HK-2 (cell line): ENCODE results near the gene PRSS37.

ENCODE experiments used
- DNase-seq: peaks from one replicate; pipeline ENCODE4 v3.0.0-alpha.2; 2018; ENCODE audit not compliant: unreplicated experiment

The PRSS37 gene

GRCh38 chr7:141788296-141788695, 53.0 kb downstream of the PRSS37 start:
- no peak for DNase-seq
